Smooth muscle cell (in vitro differentiated cells): Measurements from ENCODE around the gene IL15. TPM values are rescaled to one million over a fixed set of nuclear protein-coding genes. Genes with fewer than 3 reads are reported as not detected.
"Not testable (repeated sequence)": the region's sequence is repeated elsewhere in the genome, so short reads cannot be mapped to it uniquely, and the experiment has no call there.

ENCODE experiments used
- DNase-seq: peaks from one replicate; lab custom pipeline; 2025; ENCODE audit not compliant: unreplicated experiment; lab: John Stamatoyannopoulos, UW
- H2AFZ ChIP-seq: fragments of 200-600 bp; sonication (generic); 2 replicates; pipeline ENCODE4 v1.6.0; 2016; ENCODE audit warnings: antibody characterized with exemption, low read depth, mild to moderate bottlenecking
- H3F3A ChIP-seq: fragments of 200-600 bp; sonication (generic); 2 replicates; pipeline ENCODE4 v1.6.0; 2017; ENCODE audit warnings: antibody characterized with exemption, low read depth
- H3K27ac ChIP-seq: fragments of 200-600 bp; sonication (generic); 2 replicates; pipeline ENCODE4 v1.5.1; 2016; ENCODE audit warnings: low read depth, mild to moderate bottlenecking
- H3K27me3 ChIP-seq: fragments of 200-600 bp; sonication (generic); 2 replicates; pipeline ENCODE4 v1.6.1; 2016; ENCODE audit warnings: low read depth, mild to moderate bottlenecking
- H3K36me3 ChIP-seq: fragments of 200-600 bp; sonication (generic); 2 replicates; pipeline ENCODE4 v1.5.1; 2016; ENCODE audit warnings: low read depth
- H3K4me1 ChIP-seq: fragments of 200-600 bp; sonication (generic); 2 replicates; pipeline ENCODE4 v1.5.1; 2016; ENCODE audit warnings: low read depth
- H3K4me2 ChIP-seq: fragments of 200-600 bp; sonication (generic); 2 replicates; pipeline ENCODE4 v1.6.0; 2016; ENCODE audit warnings: mild to moderate bottlenecking
- H3K4me3 ChIP-seq: fragments of 200-600 bp; sonication (generic); 2 replicates; pipeline ENCODE4 v1.5.1; 2016; ENCODE audit warnings: mild to moderate bottlenecking
- H3K79me2 ChIP-seq: fragments of 200-600 bp; sonication (generic); 2 replicates; pipeline ENCODE4 v1.6.0; 2016; ENCODE audit warnings: low read depth, mild to moderate bottlenecking
- H3K9ac ChIP-seq: fragments of 200-600 bp; sonication (generic); 2 replicates; pipeline ENCODE4 v1.6.0; 2016; ENCODE audit warnings: low read depth
- H3K9me3 ChIP-seq: fragments of 200-600 bp; sonication (generic); replicated peaks from 2 replicates; pipeline ENCODE4 v1.5.1; 2016; ENCODE audit warnings: low read depth
- H4K20me1 ChIP-seq: fragments of 200-600 bp; sonication (generic); 2 replicates; pipeline ENCODE4 v1.6.0; 2016; ENCODE audit warnings: low read depth
- CTCF ChIP-seq: fragments of 200-600 bp; sonication (generic); IDR thresholded peaks from 2 replicates; pipeline ENCODE4 v1.5.1; 2017; ENCODE audit warnings: borderline replicate concordance, mild to moderate bottlenecking, antibody characterized with exemption; ENCODE audit not compliant: insufficient read depth, poor library complexity, severe bottlenecking
- WGBS: methylation state at CpG from one replicate; pipeline ENCODE4 v1.1.7; 2016; ENCODE audit warnings: low lambda C conversion rate; 5-methylcytosine and 5-hydroxymethylcytosine counted together
- polyA plus RNA-seq: library from polyadenylated mRNA; unstranded; fragments of >200 nt; fragmentation: Nextera tagmentation; extraction: Ambion mirVana; gene quantifications from 2 replicates; pipeline ENCODE4 v1.2.1, GENCODE V29; 2016
- total RNA-seq: library from RNA; depleted of rRNA; stranded (reverse); fragments of >200 nt; gene quantifications from 2 replicates; pipeline ENCODE4 v1.2.3, GENCODE V29; 2014

Gene IL15
- total RNA-seq, result 2.2 TPM in 2 replicates
- 0.73 and 1.6 TPM in 2 replicates for polyA plus RNA-seq

GRCh38 chr4:141636082-141636770 is at the start of gene IL15:
TSS of gene IL15 (plus strand) at chr4:141636583. CDS start at chr4:141719465, 82,882 bp downstream.
- peak; percentile 49 for DNase-seq

GRCh38 chr4:141587897-141588296 is 48.5 kb upstream of the IL15 start:
- Histone ChIP-seq H3F3A (no peaks in the 10 kb centered on the region), H3K4me3 (no peak overlapping the region), H4K20me1 (no peaks in the 10 kb centered on the region), H3K27ac (no peak overlapping the region), H2AFZ (no peak overlapping the region), H3K9ac (no peak overlapping the region), H3K79me2 (no peaks in the 10 kb centered on the region), H3K36me3 (no peaks in the 10 kb centered on the region), H3K9me3 (peaks cover 3% of the 10 kb centered on the region), H3K27me3 (no peaks in the 10 kb centered on the region), H3K4me2 (no peak overlapping the region), H3K4me1 (no peaks in the 10 kb centered on the region)
- no peak for DNase-seq
- WGBS, result 94% methylated on average over 1 of the region's 1 CpG
- no peak for TF ChIP-seq CTCF

More at GRCh38 chr4:141636082-141636770, at the start of gene IL15:
- 3% methylated on average over 36 of the region's 43 CpGs for WGBS
- peaks cover 19% of the 10 kb centered on the region for H3K27me3 ChIP-seq
- H3K79me2 ChIP-seq, result no peaks in the 10 kb centered on the region
- H3K4me1 ChIP-seq, result no peaks in the 10 kb centered on the region
- peak within 1 kb of the TSS; percentile 70 for H3K9ac ChIP-seq
- H3K36me3 ChIP-seq, result no peaks in the 10 kb centered on the region
- TF ChIP-seq CTCF, result no peak
- peak within 1 kb of the TSS; percentile 94 for H3K4me2 ChIP-seq
- peak within 1 kb of the TSS; percentile 86 for H3K4me3 ChIP-seq
- no peaks in the 10 kb centered on the region for H4K20me1 ChIP-seq
- no peak within 1 kb of the TSS for H3K27ac ChIP-seq
- no peaks in the 10 kb centered on the region for H3K9me3 ChIP-seq
- peak within 1 kb of the TSS; percentile 96 for H2AFZ ChIP-seq
- no peaks in the 10 kb centered on the region for H3F3A ChIP-seq

- no peaks in the 10 kb centered on the region for H3K79me2 ChIP-seq
- H3K27me3 ChIP-seq, result no peaks in the 10 kb centered on the region
- no peak for DNase-seq
- TF ChIP-seq CTCF, result no peak
- H3K4me2 ChIP-seq, result no peak overlapping the region
- H3K36me3 ChIP-seq, result no peaks in the 10 kb centered on the region
- H3K4me1 ChIP-seq, result no peaks in the 10 kb centered on the region
- no peak overlapping the region for H3K9ac ChIP-seq
- no peaks in the 10 kb centered on the region for H3F3A ChIP-seq
- H4K20me1 ChIP-seq, result no peaks in the 10 kb centered on the region
- H3K9me3 ChIP-seq, result peaks cover 3% of the 10 kb centered on the region
- no peak overlapping the region for H3K27ac ChIP-seq
- no peak overlapping the region for H3K4me3 ChIP-seq
- H2AFZ ChIP-seq, result no peak overlapping the region
Observed at GRCh38 chr4:141595531-141595930, 40.9 kb upstream of the IL15 start.

GRCh38 chr4:141599853-141600252 is 36.5 kb upstream of the IL15 start:
- no peak for TF ChIP-seq CTCF
- no peaks in the 10 kb centered on the region for H3K36me3 ChIP-seq
- no peak overlapping the region for H2AFZ ChIP-seq
- DNase-seq, result no peak
- no peaks in the 10 kb centered on the region for H3K79me2 ChIP-seq
- H3K9me3 ChIP-seq, result no peaks in the 10 kb centered on the region
- H4K20me1 ChIP-seq, result no peaks in the 10 kb centered on the region
- no peak overlapping the region for H3K9ac ChIP-seq
- no peak overlapping the region for H3K4me3 ChIP-seq
- H3K27me3 ChIP-seq, result no peaks in the 10 kb centered on the region
- no peak overlapping the region for H3K4me2 ChIP-seq
- H3F3A ChIP-seq, result no peaks in the 10 kb centered on the region
- WGBS, result 80% methylated on average over 3 of the region's 3 CpGs
- no peak overlapping the region for H3K27ac ChIP-seq
- no peaks in the 10 kb centered on the region for H3K4me1 ChIP-seq

- not testable (repeated sequence) for H3K27me3 ChIP-seq, H3K4me1 ChIP-seq, H3K36me3 ChIP-seq, H3K9ac ChIP-seq, H4K20me1 ChIP-seq, H3K9me3 ChIP-seq, H3K79me2 ChIP-seq, DNase-seq, H3K4me3 ChIP-seq, H2AFZ ChIP-seq, H3K4me2 ChIP-seq, H3K27ac ChIP-seq, H3F3A ChIP-seq
- WGBS, result 85% methylated on average over 11 of the region's 11 CpGs
Observed at GRCh38 chr4:141604683-141605082, 31.7 kb upstream of the IL15 start.
